ENCODE measurements around the gene CRAT. TPM values are rescaled to one million over a fixed set of nuclear protein-coding genes. Genes with fewer than 3 reads are reported as not detected.

The CRAT gene
- total RNA-seq, 4 donors from 2014 or later, result 137 to 167 (median 144) TPM

GRCh38 chr9:129103595-129103965, 7.0 kb downstream of the CRAT start:
- DNase-seq (peak; percentile 53 to 77), ATAC-seq (peak; percentile 84 to 86)
- H3K4me1 ChIP-seq, result peaks cover 30 to 39% of the 10 kb centered on the region in 2 donors
- no peak for TF ChIP-seq POLR2A (IDR thresholded peaks at IDR 0.05)
- no peak for TF ChIP-seq CTCF (IDR thresholded peaks at IDR 0.05 in 4 of 5, conservative IDR thresholded peaks at IDR 0.05 in 1 of 5)
- no peak overlapping the region for H3K4me3 ChIP-seq
- H3K9me3 ChIP-seq, result no peaks in the 10 kb centered on the region
- H3K27me3 ChIP-seq, result no peaks in the 10 kb centered on the region
- intact Hi-C loops (cut with DNase I; ENCODE audit: low total_unique reads) (no loop called here), in situ Hi-C loops (cut with MboI; ENCODE audit: low sequenced_read_pairs in 4 of 4) (no loop called here)
- peak overlapping the region; percentile 83 to 92 (median 88) for H3K27ac ChIP-seq
- H3K36me3 ChIP-seq, result peaks cover 0 to 5% of the 10 kb centered on the region in 2 donors

DNA sequence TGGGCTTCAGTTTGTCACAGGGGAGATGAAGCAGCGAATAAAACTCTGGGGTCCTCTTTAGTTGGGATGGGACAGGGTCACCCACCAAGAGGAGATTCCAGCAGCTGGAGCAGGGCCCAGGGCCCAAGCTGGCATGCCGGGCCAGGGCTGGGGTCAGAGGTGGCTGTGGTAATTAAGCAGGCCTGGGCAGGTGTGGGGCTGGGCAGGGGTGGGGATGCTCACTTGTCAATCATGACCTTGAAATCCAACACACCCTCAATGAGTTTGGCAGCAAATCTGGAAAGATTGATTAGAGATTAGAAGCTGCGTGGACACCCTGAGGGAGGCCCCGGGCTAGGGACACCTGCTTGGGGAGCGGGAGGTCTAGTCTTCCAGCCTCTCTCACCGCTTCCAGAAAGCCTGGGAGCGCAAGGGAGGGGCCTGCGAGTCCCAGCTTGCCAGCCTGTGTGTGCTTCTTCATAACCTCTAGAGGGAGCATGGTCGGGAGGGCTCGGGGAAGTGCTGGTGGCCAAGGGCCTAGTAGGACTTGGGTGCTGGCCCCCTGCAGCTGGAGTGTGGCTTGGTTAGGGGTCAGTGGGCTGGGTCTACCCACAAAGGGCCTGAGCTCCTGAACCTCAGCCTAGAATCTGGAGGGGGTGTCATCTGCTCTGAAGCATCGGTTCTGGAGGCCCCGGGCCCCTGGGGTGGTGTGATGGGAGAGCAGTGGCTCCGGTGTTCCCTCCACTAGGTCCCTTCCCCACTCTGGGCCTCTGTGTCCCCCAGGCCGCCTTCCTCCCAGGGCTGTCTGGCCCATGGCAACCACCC, 7.6 kb downstream of the CRAT start:
- in situ Hi-C loops (cut with MboI; ENCODE audit: low sequenced_read_pairs in 4 of 4), result no loop called here
- H3K4me3 ChIP-seq, result no peak overlapping the region
- H3K36me3 ChIP-seq, result peaks cover 0 to 11% of the 10 kb centered on the region in 2 donors
- TF ChIP-seq CTCF (IDR thresholded peaks at IDR 0.05 in 4 of 5, conservative IDR thresholded peaks at IDR 0.05 in 1 of 5), result peak; percentile 36 to 62 (median 55)
- no peak for TF ChIP-seq POLR2A (IDR thresholded peaks at IDR 0.05)
- peak; percentile 46 to 80 for DNase-seq
- H3K4me1 ChIP-seq, result peaks cover 24 to 33% of the 10 kb centered on the region in 2 donors
- peak; percentile 64 to 75 for ATAC-seq
- intact Hi-C loops (cut with DNase I; ENCODE audit: low total_unique reads), result no loop called here
- H3K27me3 ChIP-seq, result no peaks in the 10 kb centered on the region
- H3K9me3 ChIP-seq, result no peaks in the 10 kb centered on the region
- peak overlapping the region; percentile 83 to 92 (median 88) for H3K27ac ChIP-seq

DNA sequence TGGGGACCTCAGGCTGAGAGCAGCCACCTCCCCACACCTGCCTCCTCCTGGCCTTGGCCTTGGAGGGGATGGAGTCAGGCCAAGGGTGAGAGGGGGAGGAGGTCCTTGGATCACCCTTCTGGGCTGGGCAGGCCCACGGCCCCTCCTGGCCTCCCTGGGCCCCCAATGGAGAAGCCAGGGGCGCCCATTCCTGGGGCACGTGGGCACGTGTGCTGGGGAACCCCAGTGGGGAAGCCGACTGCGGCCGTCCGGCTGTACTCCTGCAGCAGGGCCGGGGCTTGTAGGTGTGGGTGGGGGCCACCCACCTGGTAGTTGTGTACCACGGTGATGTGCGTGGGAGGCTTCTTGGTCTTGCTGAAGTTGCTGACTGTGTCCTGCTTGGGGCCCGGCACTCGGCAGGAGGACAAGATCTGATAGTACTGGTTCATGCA, 8.5 kb downstream of the CRAT start:
- no peak overlapping the region for H3K4me3 ChIP-seq
- intact Hi-C loops (cut with DNase I; ENCODE audit: low total_unique reads) (no loop called here), in situ Hi-C loops (cut with MboI; ENCODE audit: low sequenced_read_pairs in 4 of 4) (no loop called here)
- H3K27me3 ChIP-seq, result no peaks in the 10 kb centered on the region
- peaks cover 16 to 29% of the 10 kb centered on the region in 2 donors for H3K4me1 ChIP-seq
- peaks cover 0 to 18% of the 10 kb centered on the region in 2 donors for H3K36me3 ChIP-seq
- no peaks in the 10 kb centered on the region for H3K9me3 ChIP-seq
- ATAC-seq, result no peak
- DNase-seq, result no peak
- TF ChIP-seq POLR2A (IDR thresholded peaks at IDR 0.05) (no peak), CTCF (IDR thresholded peaks at IDR 0.05 in 4 of 5, conservative IDR thresholded peaks at IDR 0.05 in 1 of 5) (no peak)
- peak overlapping the region in 3 of 4 donors; percentile 83 to 92 (median 85) for H3K27ac ChIP-seq

DNA sequence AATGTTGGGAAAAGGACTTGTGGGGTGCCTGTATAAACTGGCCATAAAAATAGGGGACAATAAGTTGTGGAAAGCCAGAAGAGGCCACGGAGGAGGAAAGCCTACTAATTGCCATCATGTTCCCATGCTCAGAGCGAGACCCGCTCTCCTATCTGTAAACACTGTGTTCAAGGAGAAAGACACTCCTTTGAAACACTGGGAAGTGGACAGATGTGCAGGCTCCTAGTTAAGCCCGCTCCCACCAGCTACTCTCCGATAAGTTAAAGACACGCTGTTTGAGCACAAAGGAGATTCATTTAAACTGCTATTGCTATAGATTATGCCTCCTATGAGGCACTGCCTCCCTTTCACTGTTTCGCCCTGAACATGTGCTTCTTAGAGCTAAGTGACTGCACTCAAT, 9.3 kb downstream of the CRAT start:
- Histone ChIP-seq H3K9me3 (no peaks in the 10 kb centered on the region), H3K4me3 (no peak overlapping the region), H3K4me1 (peaks cover 15 to 20% of the 10 kb centered on the region in 2 donors), H3K27ac (no peak overlapping the region), H3K27me3 (no peaks in the 10 kb centered on the region), H3K36me3 (peaks cover 0 to 27% of the 10 kb centered on the region in 2 donors)
- in situ Hi-C loops (cut with MboI; ENCODE audit: low sequenced_read_pairs in 4 of 4), result no loop called here
- ATAC-seq (no peak), DNase-seq (no peak)
- intact Hi-C loops (cut with DNase I; ENCODE audit: low total_unique reads), result no loop called here
- TF ChIP-seq CTCF (IDR thresholded peaks at IDR 0.05 in 4 of 5, conservative IDR thresholded peaks at IDR 0.05 in 1 of 5) (no peak), POLR2A (IDR thresholded peaks at IDR 0.05) (no peak)

All from gastrocnemius medialis (tissue), 4 donors.